Smooth muscle cell (in vitro differentiated cells): ENCODE results near the gene GTPBP4. TPM values are rescaled to one million over a fixed set of nuclear protein-coding genes. Genes with fewer than 3 reads are reported as not detected.

ENCODE experiments used
- DNase-seq: peaks from one replicate; lab custom pipeline; 2025; ENCODE audit not compliant: unreplicated experiment; lab: John Stamatoyannopoulos, UW
- H2AFZ ChIP-seq: fragments of 200-600 bp; sonication (generic); 2 replicates; pipeline ENCODE4 v1.6.0; 2016; ENCODE audit warnings: antibody characterized with exemption, low read depth, mild to moderate bottlenecking
- H3F3A ChIP-seq: fragments of 200-600 bp; sonication (generic); 2 replicates; pipeline ENCODE4 v1.6.0; 2017; ENCODE audit warnings: antibody characterized with exemption, low read depth
- H3K27ac ChIP-seq: fragments of 200-600 bp; sonication (generic); 2 replicates; pipeline ENCODE4 v1.5.1; 2016; ENCODE audit warnings: low read depth, mild to moderate bottlenecking
- H3K27me3 ChIP-seq: fragments of 200-600 bp; sonication (generic); 2 replicates; pipeline ENCODE4 v1.6.1; 2016; ENCODE audit warnings: low read depth, mild to moderate bottlenecking
- H3K36me3 ChIP-seq: fragments of 200-600 bp; sonication (generic); 2 replicates; pipeline ENCODE4 v1.5.1; 2016; ENCODE audit warnings: low read depth
- H3K4me1 ChIP-seq: fragments of 200-600 bp; sonication (generic); 2 replicates; pipeline ENCODE4 v1.5.1; 2016; ENCODE audit warnings: low read depth
- H3K4me2 ChIP-seq: fragments of 200-600 bp; sonication (generic); 2 replicates; pipeline ENCODE4 v1.6.0; 2016; ENCODE audit warnings: mild to moderate bottlenecking
- H3K4me3 ChIP-seq: fragments of 200-600 bp; sonication (generic); 2 replicates; pipeline ENCODE4 v1.5.1; 2016; ENCODE audit warnings: mild to moderate bottlenecking
- H3K79me2 ChIP-seq: fragments of 200-600 bp; sonication (generic); 2 replicates; pipeline ENCODE4 v1.6.0; 2016; ENCODE audit warnings: low read depth, mild to moderate bottlenecking
- H3K9ac ChIP-seq: fragments of 200-600 bp; sonication (generic); 2 replicates; pipeline ENCODE4 v1.6.0; 2016; ENCODE audit warnings: low read depth
- H3K9me3 ChIP-seq: fragments of 200-600 bp; sonication (generic); replicated peaks from 2 replicates; pipeline ENCODE4 v1.5.1; 2016; ENCODE audit warnings: low read depth
- H4K20me1 ChIP-seq: fragments of 200-600 bp; sonication (generic); 2 replicates; pipeline ENCODE4 v1.6.0; 2016; ENCODE audit warnings: low read depth
- WGBS: methylation state at CpG from one replicate; pipeline ENCODE4 v1.1.7; 2016; ENCODE audit warnings: low lambda C conversion rate; 5-methylcytosine and 5-hydroxymethylcytosine counted together
- polyA plus RNA-seq: library from polyadenylated mRNA; unstranded; fragments of >200 nt; fragmentation: Nextera tagmentation; extraction: Ambion mirVana; gene quantifications from 2 replicates; pipeline ENCODE4 v1.2.1, GENCODE V29; 2016
- total RNA-seq: library from RNA; depleted of rRNA; stranded (reverse); fragments of >200 nt; gene quantifications from 2 replicates; pipeline ENCODE4 v1.2.3, GENCODE V29; 2014
- TF ChIP-seq, protein P1 (sequence below): fragments of 200-600 bp; sonication (generic); IDR thresholded peaks from 2 replicates; pipeline ENCODE4 v1.5.1; 2017; ENCODE audit warnings: borderline replicate concordance, mild to moderate bottlenecking, antibody characterized with exemption; ENCODE audit not compliant: insufficient read depth, poor library complexity, severe bottlenecking

GTPBP4 gene
- total and polyA plus RNA-seq, 2 experiments from 2014 or later: 42.5 to 52.1 TPM

GRCh38 chr10:978826-979421 lies 9.3 kb upstream of the GTPBP4 start:
- no peaks in the 10 kb centered on the region for H4K20me1 ChIP-seq
- no peaks in the 10 kb centered on the region for H3K4me1 ChIP-seq
- no peaks in the 10 kb centered on the region for H3K27me3 ChIP-seq
- H3K27ac ChIP-seq: no peak overlapping the region
- no peak overlapping the region for H3K9ac ChIP-seq
- H3K4me2 ChIP-seq: no peak overlapping the region
- no peaks in the 10 kb centered on the region for H3F3A ChIP-seq
- TF ChIP-seq, protein P1, sequence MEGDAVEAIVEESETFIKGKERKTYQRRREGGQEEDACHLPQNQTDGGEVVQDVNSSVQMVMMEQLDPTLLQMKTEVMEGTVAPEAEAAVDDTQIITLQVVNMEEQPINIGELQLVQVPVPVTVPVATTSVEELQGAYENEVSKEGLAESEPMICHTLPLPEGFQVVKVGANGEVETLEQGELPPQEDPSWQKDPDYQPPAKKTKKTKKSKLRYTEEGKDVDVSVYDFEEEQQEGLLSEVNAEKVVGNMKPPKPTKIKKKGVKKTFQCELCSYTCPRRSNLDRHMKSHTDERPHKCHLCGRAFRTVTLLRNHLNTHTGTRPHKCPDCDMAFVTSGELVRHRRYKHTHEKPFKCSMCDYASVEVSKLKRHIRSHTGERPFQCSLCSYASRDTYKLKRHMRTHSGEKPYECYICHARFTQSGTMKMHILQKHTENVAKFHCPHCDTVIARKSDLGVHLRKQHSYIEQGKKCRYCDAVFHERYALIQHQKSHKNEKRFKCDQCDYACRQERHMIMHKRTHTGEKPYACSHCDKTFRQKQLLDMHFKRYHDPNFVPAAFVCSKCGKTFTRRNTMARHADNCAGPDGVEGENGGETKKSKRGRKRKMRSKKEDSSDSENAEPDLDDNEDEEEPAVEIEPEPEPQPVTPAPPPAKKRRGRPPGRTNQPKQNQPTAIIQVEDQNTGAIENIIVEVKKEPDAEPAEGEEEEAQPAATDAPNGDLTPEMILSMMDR: no peak
- WGBS: 93% methylated on average over 2 of the region's 2 CpGs
- no peaks in the 10 kb centered on the region for H3K9me3 ChIP-seq
- DNase-seq: no peak
- H3K4me3 ChIP-seq: no peak overlapping the region
- H2AFZ ChIP-seq: no peak overlapping the region
- no peaks in the 10 kb centered on the region for H3K36me3 ChIP-seq
- H3K79me2 ChIP-seq: no peaks in the 10 kb centered on the region

- Histone ChIP-seq H3K27ac (no peak overlapping the region), H3K4me1 (no peaks in the 10 kb centered on the region), H3K4me2 (no peak overlapping the region), H3K79me2 (no peaks in the 10 kb centered on the region), H3K9me3 (no peaks in the 10 kb centered on the region), H3K9ac (no peak overlapping the region), H3K4me3 (no peak overlapping the region), H3K36me3 (no peaks in the 10 kb centered on the region), H2AFZ (no peak overlapping the region), H4K20me1 (no peaks in the 10 kb centered on the region), H3K27me3 (no peaks in the 10 kb centered on the region), H3F3A (no peaks in the 10 kb centered on the region)
- 96% methylated on average over 5 of the region's 5 CpGs for WGBS
- DNase-seq: no peak
- TF ChIP-seq, protein P1: no peak
Measured at GRCh38 chr10:980468-981093, 7.7 kb upstream of the GTPBP4 start.

- DNase-seq: no peak
- Histone ChIP-seq H3K27me3 (no peaks in the 10 kb centered on the region), H3K4me1 (no peaks in the 10 kb centered on the region), H3K36me3 (no peaks in the 10 kb centered on the region), H3K4me3 (no peak overlapping the region), H4K20me1 (no peaks in the 10 kb centered on the region), H2AFZ (no peak overlapping the region), H3F3A (no peaks in the 10 kb centered on the region), H3K9me3 (no peaks in the 10 kb centered on the region), H3K79me2 (peaks cover 2% of the 10 kb centered on the region), H3K4me2 (no peak overlapping the region), H3K9ac (no peak overlapping the region), H3K27ac (no peak overlapping the region)
- WGBS: 96% methylated on average over 6 of the region's 6 CpGs
- TF ChIP-seq, protein P1: no peak
Measured at GRCh38 chr10:983401-983800, 4.8 kb upstream of the GTPBP4 start.
